Adrenal gland (tissue), 12 donors: ENCODE results near the gene TMCC2. TPM values are rescaled to one million over a fixed set of nuclear protein-coding genes. Genes with fewer than 3 reads are reported as not detected.
A peak's percentile ranks its signal among the peaks of the same experiment; 100 is the strongest.

Source experiments
- DNase-seq, 7 donors: peaks; one replicate each; pipeline ENCODE4 v3.0.0-alpha.2; 2019 to 2020
- H3K27ac ChIP-seq, 5 donors: fragments of 200-600 bp; sonication (generic) in 4 of 5; 1 replicate in 3 of 5; 2 replicates in 2 of 5; pipeline versions ENCODE4 v1.5.1 to v1.8.0; 2016 to 2020; ENCODE audit warnings: mild to moderate bottlenecking in 1 of 5
- H3K27me3 ChIP-seq: fragments of 200-600 bp; 2 replicates; pipeline ENCODE4 v1.8.0; 2021
- H3K36me3 ChIP-seq, 2 donors: fragments of 200-600 bp; replicated peaks in 1 of 2; 1 replicate in 1 of 2; 2 replicates in 1 of 2; pipeline versions ENCODE4 v1.5.1 to v1.8.0; 2018 to 2022
- H3K4me1 ChIP-seq, 2 donors: fragments of 200-600 bp; replicated peaks in 1 of 2; 1 replicate in 1 of 2; 2 replicates in 1 of 2; pipeline versions ENCODE4 v1.5.1 to v1.8.0; 2018 to 2021
- H3K4me3 ChIP-seq, 4 donors: fragments of 200-600 bp; sonication (generic) in 3 of 4; one replicate each; pipeline ENCODE4 v1.5.1; 2016 to 2018
- H3K9me3 ChIP-seq, 3 donors: fragments of 200-600 bp; sonication (generic) in 1 of 3; replicated peaks in 1 of 3; 1 replicate in 2 of 3; 2 replicates in 1 of 3; pipeline versions ENCODE4 v1.5.1 to v1.8.0; 2016 to 2021
- CTCF ChIP-seq, 6 experiments: fragments of 450-650 bp in 4 of 6; fragments of 200-600 bp in 2 of 6; sonication (generic) in 1 of 6; IDR thresholded peaks; 1 replicate in 5 of 6; 2 replicates in 1 of 6; pipeline versions ENCODE4 v1.5.1 to v1.8.0; 2016 to 2021; ENCODE audit warnings: antibody characterized with exemption in 6 of 6, mild to moderate bottlenecking in 2 of 6, moderate library complexity in 1 of 6
- POLR2A ChIP-seq, 2 donors: fragments of 450-650 bp; IDR thresholded peaks; one replicate each; pipeline ENCODE4 v1.6.1; 2017; ENCODE audit warnings: antibody characterized with exemption in 2 of 2, mild to moderate bottlenecking in 2 of 2, moderate library complexity in 1 of 2
- WGBS, 4 donors: extraction: QIAGEN DNeasy Blood & Tissue Kit in 2 of 4; methylation state at CpG; one replicate each; pipeline versions ENCODE4 v1.1.5 to v1.1.7; 2013 to 2017; 5-methylcytosine and 5-hydroxymethylcytosine counted together
- intact Hi-C, 2 donors: fragments of 100-400 bp; cut with DNase I; formaldehyde crosslinking; loops; one replicate each; pipeline versions ENCODE4 v1.14.1 to v1.15.0; 2022 to 2023
- polyA plus RNA-seq, 3 donors: library from polyadenylated mRNA; stranded (reverse); fragments of 200-250 nt in 2 of 3; fragments of 350-450 nt in 1 of 3; fragmentation: Illumina TruSeq in 1 of 3; extraction: RNeasy Lipid Tissue Mini Kit (QIAGEN cat#74804) in 1 of 3; gene quantifications; one replicate each; pipeline ENCODE4 v1.2.3, GENCODE V29; 2013 to 2014
- total RNA-seq, 9 donors: library from RNA; depleted of rRNA in 4 of 9; stranded (reverse); fragments of >200 nt in 4 of 9; fragments of 120-200 nt in 1 of 9; fragmentation: NEBNext Ultra II Directional in 1 of 9; extraction: Animal tissue kit (Norgen Biotek cat#: 25700) in 1 of 9; gene quantifications; one replicate each; pipeline versions ENCODE4 v1.1.0 to v1.2.4, GENCODE V29; 2013 to 2023
- donor health status: healthy with polysubstance abuse.
- donor health status: Bipolar disorder and iron deficiency.
- donor health status: DM: yes; HTN: yes; CAD: no.
- donor health status: DM: no; HTN: no; CAD: no.
- donor health status: DM: no; HTN: no; CAD: no.
- donor health status: DM: yes; HTN: yes; CAD: no.

Gene TMCC2
- total and polyA plus RNA-seq, 12 donors: 2.3 to 33.2 (median 7.5) TPM

- DNase-seq: peak in 2 of 7 donors; percentile 46 to 74
- no peaks in the 10 kb centered on the region for H3K27me3 ChIP-seq
- H3K36me3 ChIP-seq: peaks cover 0 to 9% of the 10 kb centered on the region in 2 donors
- no peak overlapping the region for H3K4me3 ChIP-seq
- no peaks in the 10 kb centered on the region for H3K9me3 ChIP-seq
- 67 to 87% (median 74%) methylated on average over 6 to 8 of the region's 8 CpGs for WGBS, 4 donors
- no peak for TF ChIP-seq POLR2A (IDR thresholded peaks at IDR 0.05)
- TF ChIP-seq CTCF (IDR thresholded peaks at IDR 0.05): no peak
- H3K4me1 ChIP-seq: peaks cover 0 to 12% of the 10 kb centered on the region in 2 donors
- intact Hi-C loops: loop anchor here (10.0 kb wide), 2 partner anchors 164 to 224 kb away; no protein-coding TSS in a partner anchor
- H3K27ac ChIP-seq: no peak overlapping the region
These were observed 43.0 kb downstream of the TMCC2 start for GRCh38 chr1:205270764-205271163.

- no peak overlapping the region for H3K4me3 ChIP-seq
- H3K9me3 ChIP-seq: no peaks in the 10 kb centered on the region
- intact Hi-C loops: loop anchor here (10.0 kb wide), 2 partner anchors 164 to 224 kb away; no protein-coding TSS in a partner anchor
- H3K27me3 ChIP-seq: no peaks in the 10 kb centered on the region
- no peak overlapping the region for H3K27ac ChIP-seq
- H3K4me1 ChIP-seq: peaks cover 0 to 12% of the 10 kb centered on the region in 2 donors
- WGBS, 4 donors: 79 to 91% (median 82%) methylated on average over 7 to 8 of the region's 8 CpGs
- peak in 4 of 7 donors; percentile 33 to 82 (median 72) for DNase-seq
- H3K36me3 ChIP-seq: peaks cover 0 to 9% of the 10 kb centered on the region in 2 donors
- TF ChIP-seq POLR2A (IDR thresholded peaks at IDR 0.05): no peak
- TF ChIP-seq CTCF (IDR thresholded peaks at IDR 0.05): no peak
These were observed 43.5 kb downstream of the TMCC2 start for GRCh38 chr1:205271277-205271676.

- Histone ChIP-seq H3K27ac (no peak overlapping the region), H3K9me3 (no peaks in the 10 kb centered on the region), H3K4me1 (peaks cover 0 to 12% of the 10 kb centered on the region in 2 donors), H3K36me3 (peaks cover 0 to 9% of the 10 kb centered on the region in 2 donors), H3K4me3 (no peak overlapping the region), H3K27me3 (no peaks in the 10 kb centered on the region)
- WGBS, 4 donors: 92 to 96% (median 93%) methylated on average over 10 to 18 of the region's 18 CpGs
- TF ChIP-seq POLR2A (IDR thresholded peaks at IDR 0.05) (no peak), CTCF (IDR thresholded peaks at IDR 0.05) (no peak)
- DNase-seq: no peak
- intact Hi-C loops: loop anchor here (2.0 to 10.0 kb wide), 4 partner anchors 53 to 223 kb away; no protein-coding TSS in a partner anchor
These were observed 44.0 kb downstream of the TMCC2 start for GRCh38 chr1:205271745-205272144.

- Histone ChIP-seq H3K36me3 (peaks cover 0 to 9% of the 10 kb centered on the region in 2 donors), H3K4me1 (peaks cover 0 to 12% of the 10 kb centered on the region in 2 donors), H3K9me3 (no peaks in the 10 kb centered on the region), H3K27ac (no peak overlapping the region), H3K4me3 (no peak overlapping the region), H3K27me3 (no peaks in the 10 kb centered on the region)
- no peak for DNase-seq
- WGBS, 4 donors: 74 to 100% (median 92%) methylated on average over 3 of the region's 3 CpGs
- TF ChIP-seq CTCF (IDR thresholded peaks at IDR 0.05): no peak
- TF ChIP-seq POLR2A (IDR thresholded peaks at IDR 0.05): no peak
- intact Hi-C loops: loop anchor here (2.0 to 10.0 kb wide), 4 partner anchors 52 to 222 kb away; no protein-coding TSS in a partner anchor
These were observed 44.8 kb downstream of the TMCC2 start for GRCh38 chr1:205272536-205272935.
